MCF 10A (cell line): ENCODE data around the gene TMEM91. TPM values are rescaled to one million over a fixed set of nuclear protein-coding genes. Genes with fewer than 3 reads are reported as not detected.

Source experiments
- BruUV-seq: library from RNA; stranded (reverse); fragments of 400-500 nt; replicated peaks from 2 replicates; lab custom pipeline; 2021; lab: Mats Ljungman, UMichigan
- CTCF ChIA-PET: fragments of 300-600 bp; sonication (Branson Sonifier 250); formaldehyde crosslinking; extraction: SDS; loops from one replicate; lab custom pipeline; 2021; ENCODE audit warnings: antibody characterized with exemption, inconsistent platforms; lab: Yijun Ruan, JAX
- POLR2A ChIA-PET: fragments of 300-600, 350-650 bp; sonication (Branson Sonifier 250); formaldehyde crosslinking; extraction: SDS; loops from one replicate; lab custom pipeline; 2020; ENCODE audit warnings: antibody characterized with exemption, inconsistent platforms; lab: Yijun Ruan, JAX
- DNase-seq: peaks from one replicate; pipeline ENCODE4 v3.0.0-alpha.2; 2018; ENCODE audit not compliant: unreplicated experiment
- H3K27ac Mint-ChIP-seq: one replicate; pipeline ENCODE4 v1.8.0; 2022; ENCODE audit warnings: mild to moderate bottlenecking, low read depth, mixed read lengths; ENCODE audit not compliant: unreplicated experiment
- H3K27me3 Mint-ChIP-seq: one replicate; pipeline ENCODE4 v1.8.0; 2022; ENCODE audit warnings: mixed read lengths; ENCODE audit not compliant: insufficient read depth, unreplicated experiment
- H3K36me3 Mint-ChIP-seq: one replicate; pipeline ENCODE4 v1.8.0; 2022; ENCODE audit warnings: mild to moderate bottlenecking, moderate library complexity, mixed read lengths; ENCODE audit not compliant: insufficient read depth, unreplicated experiment
- H3K4me1 Mint-ChIP-seq: one replicate; pipeline ENCODE4 v1.8.0; 2022; ENCODE audit warnings: mixed read lengths; ENCODE audit not compliant: insufficient read depth, unreplicated experiment
- H3K4me3 Mint-ChIP-seq: one replicate; pipeline ENCODE4 v1.8.0; 2022; ENCODE audit warnings: mild to moderate bottlenecking, moderate library complexity, mixed read lengths; ENCODE audit not compliant: unreplicated experiment
- H3K9me3 Mint-ChIP-seq: one replicate; pipeline ENCODE4 v1.8.0; 2022; ENCODE audit warnings: mixed read lengths; ENCODE audit not compliant: unreplicated experiment
- intact Hi-C: fragments of 100-400 bp; cut with micrococcal nuclease; formaldehyde crosslinking; loops from 2 replicates; pipeline ENCODE4 v1.14.1; 2022
- total RNA-seq: library from RNA; stranded (reverse); gene quantifications from 2 replicates; pipeline ENCODE4 v1.2.3, GENCODE V29; 2022
- TF ChIP-seq, protein P1 (sequence below): fragments of 200-600 bp; IDR thresholded peaks from one replicate; pipeline ENCODE4 v1.8.0; 2022; ENCODE audit warnings: antibody characterized with exemption, mild to moderate bottlenecking; ENCODE audit not compliant: unreplicated experiment

The TMEM91 gene
- total RNA-seq, 1 experiment from 2014 or later = 6.1 TPM

DNA sequence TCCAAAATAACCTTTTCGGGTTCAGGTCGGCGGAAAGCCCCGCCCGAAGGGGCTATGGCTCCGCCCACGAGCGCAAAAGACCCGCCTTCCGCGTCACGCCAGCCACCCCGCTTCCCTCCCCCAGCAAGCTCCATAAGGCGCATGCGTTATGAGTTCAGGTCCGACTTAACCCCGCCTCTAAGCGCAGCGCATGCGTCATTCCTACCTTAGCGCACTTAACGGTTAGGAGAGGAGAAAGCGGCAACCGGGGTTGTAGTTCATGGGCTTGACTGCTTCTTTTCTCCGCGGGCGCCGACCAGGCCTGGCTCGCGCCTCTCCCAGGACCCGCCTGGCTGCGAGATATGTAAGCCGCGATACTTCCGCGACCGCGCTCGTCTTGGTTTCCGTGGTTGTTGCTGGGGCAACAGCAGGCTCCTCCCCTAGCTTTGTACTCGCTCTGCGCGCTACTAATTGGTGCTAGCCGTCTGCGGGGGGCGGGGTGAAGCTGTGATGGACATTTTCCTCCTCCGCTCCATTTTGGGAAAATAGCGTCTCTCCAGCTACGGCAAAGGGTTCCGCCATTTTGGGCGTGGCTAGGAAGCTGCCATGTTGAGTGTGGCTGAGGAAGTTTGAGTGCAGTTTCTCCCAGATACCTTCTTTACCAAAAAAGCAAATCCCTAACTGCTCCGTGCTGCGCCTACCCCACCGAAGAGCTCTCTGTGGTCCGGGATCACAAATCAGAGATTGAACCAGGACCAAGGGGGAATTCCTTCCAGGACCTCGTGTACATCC, 12.4 kb upstream of the TMEM91 start, which contains the start of gene B9D2:
B9D2 (minus strand) TSS at position 397 of the 771 bp plus-strand sequence. CDS start 630 bp downstream, outside the sequence.
- peak within 1 kb of the TSS; percentile 100 for H3K27ac Mint-ChIP-seq
- BruUV-seq = TSS peak; percentile 85
- TF ChIP-seq, protein P1, sequence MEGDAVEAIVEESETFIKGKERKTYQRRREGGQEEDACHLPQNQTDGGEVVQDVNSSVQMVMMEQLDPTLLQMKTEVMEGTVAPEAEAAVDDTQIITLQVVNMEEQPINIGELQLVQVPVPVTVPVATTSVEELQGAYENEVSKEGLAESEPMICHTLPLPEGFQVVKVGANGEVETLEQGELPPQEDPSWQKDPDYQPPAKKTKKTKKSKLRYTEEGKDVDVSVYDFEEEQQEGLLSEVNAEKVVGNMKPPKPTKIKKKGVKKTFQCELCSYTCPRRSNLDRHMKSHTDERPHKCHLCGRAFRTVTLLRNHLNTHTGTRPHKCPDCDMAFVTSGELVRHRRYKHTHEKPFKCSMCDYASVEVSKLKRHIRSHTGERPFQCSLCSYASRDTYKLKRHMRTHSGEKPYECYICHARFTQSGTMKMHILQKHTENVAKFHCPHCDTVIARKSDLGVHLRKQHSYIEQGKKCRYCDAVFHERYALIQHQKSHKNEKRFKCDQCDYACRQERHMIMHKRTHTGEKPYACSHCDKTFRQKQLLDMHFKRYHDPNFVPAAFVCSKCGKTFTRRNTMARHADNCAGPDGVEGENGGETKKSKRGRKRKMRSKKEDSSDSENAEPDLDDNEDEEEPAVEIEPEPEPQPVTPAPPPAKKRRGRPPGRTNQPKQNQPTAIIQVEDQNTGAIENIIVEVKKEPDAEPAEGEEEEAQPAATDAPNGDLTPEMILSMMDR = no peak
- ChIA-PET CTCF (interaction anchor here (0.6 to 4.2 kb wide), 8 partner anchors 9 to 851 kb away, joined by 3 to 34 read pairs (median 4); partner anchors contain the start of gene TGFB1), POLR2A (interaction anchor here (0.5 to 3.4 kb wide), 30 partner anchors 9 to 942 kb away, joined by 3 to 41 read pairs (median 5); partner anchors contain the start of genes BCKDHA, CCDC97, DMAC2 and EXOSC5)
- peaks cover 6% of the 10 kb centered on the region for H3K36me3 Mint-ChIP-seq
- DNase-seq = peak; percentile 99
- no peaks in the 10 kb centered on the region for H3K9me3 Mint-ChIP-seq
- peak within 1 kb of the TSS; percentile 98 for H3K4me3 Mint-ChIP-seq
- intact Hi-C loops = loop anchor here (1.0 kb wide), 1 partner anchor 33 kb away; the partner anchor contains the start of genes BCKDHA and EXOSC5
- no peaks in the 10 kb centered on the region for H3K27me3 Mint-ChIP-seq
- peaks cover 21% of the 10 kb centered on the region for H3K4me1 Mint-ChIP-seq

DNA sequence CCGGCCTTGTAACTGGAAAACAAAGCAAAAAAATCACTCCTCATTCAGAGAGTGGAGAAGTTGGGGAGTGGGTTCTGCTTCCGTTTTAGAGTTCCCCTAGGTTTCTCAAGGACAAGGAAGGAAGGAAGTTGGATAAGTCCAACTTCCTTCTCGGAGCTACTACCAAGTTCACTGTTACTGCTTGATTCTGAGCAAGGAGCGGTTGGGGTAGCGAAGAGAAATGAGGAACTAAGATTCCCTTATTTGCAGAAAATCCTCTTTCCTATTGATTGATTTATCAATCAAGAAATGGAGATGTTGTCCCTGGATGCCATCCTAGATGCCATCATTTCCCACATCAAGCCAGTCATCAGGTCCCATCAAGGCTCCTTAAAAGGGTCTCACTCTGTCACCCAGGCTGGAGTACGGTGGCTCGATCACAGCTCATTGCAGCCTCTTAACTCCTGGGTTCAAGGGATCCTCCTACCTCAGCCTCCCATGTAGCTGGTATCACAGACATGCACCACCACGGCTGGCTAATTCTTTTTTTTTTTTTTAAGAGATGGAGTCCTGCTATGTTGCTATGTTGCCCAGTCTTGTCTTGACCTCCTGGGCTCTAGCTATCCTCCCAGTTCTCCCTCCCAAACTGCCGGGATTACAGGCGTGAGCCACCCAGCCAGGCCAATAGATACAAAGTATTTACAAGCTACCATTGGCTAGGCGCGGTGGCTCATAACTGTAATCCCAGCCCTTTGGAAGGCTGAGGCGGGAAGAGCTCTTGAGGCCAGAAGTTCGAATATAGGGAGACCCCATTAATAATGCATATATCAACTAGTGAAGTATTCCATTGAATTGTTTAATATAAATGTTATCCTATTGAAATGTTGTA, 11.6 kb upstream of the TMEM91 start:
- Mint-ChIP-seq H3K4me3 (peak overlapping the region; percentile 98), H3K4me1 (peaks cover 21% of the 10 kb centered on the region), H3K36me3 (peaks cover 6% of the 10 kb centered on the region), H3K27ac (peak overlapping the region; percentile 100), H3K27me3 (no peaks in the 10 kb centered on the region), H3K9me3 (no peaks in the 10 kb centered on the region)
- ChIA-PET CTCF (interaction anchor here (1.4 to 4.2 kb wide), 4 partner anchors 8 to 102 kb away, joined by 5 to 34 read pairs (median 6); partner anchors contain the start of gene TGFB1), POLR2A (interaction anchor here (0.5 to 3.4 kb wide), 22 partner anchors 11 to 943 kb away, joined by 3 to 41 read pairs (median 5); partner anchors contain the start of genes BCKDHA, CCDC97, DMAC2 and HNRNPUL1)
- TF ChIP-seq, protein P1 = no peak
- no TSS peak for BruUV-seq
- DNase-seq = no peak
- intact Hi-C loops = loop anchor here (1.0 kb wide), 1 partner anchor 33 kb away; the partner anchor contains the start of genes BCKDHA and EXOSC5

DNA sequence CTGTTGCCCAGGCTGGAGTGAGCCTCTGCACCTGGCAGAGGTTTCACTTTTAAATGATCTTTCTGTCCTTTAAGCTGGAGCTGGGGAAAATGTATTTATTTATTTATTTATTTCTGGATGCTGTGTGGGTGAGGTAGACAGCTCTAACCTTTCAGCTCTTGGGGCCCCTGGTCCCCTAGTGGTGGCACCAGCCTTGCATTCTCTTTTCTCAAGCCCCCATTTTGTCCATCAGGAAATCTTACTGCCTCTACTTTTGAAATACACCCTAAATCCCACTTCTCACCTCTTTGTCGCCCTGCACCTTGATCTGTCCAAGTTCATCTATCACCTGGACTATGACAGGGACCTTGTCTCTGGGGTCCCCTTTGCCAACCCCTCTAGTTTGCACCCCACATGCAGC, 10.2 kb upstream of the TMEM91 start:
- H3K9me3 Mint-ChIP-seq = no peaks in the 10 kb centered on the region
- H3K27ac Mint-ChIP-seq = peak overlapping the region; percentile 83
- H3K4me3 Mint-ChIP-seq = peak overlapping the region; percentile 46
- POLR2A ChIA-PET = no interaction called here
- H3K4me1 Mint-ChIP-seq = peaks cover 22% of the 10 kb centered on the region
- no peaks in the 10 kb centered on the region for H3K27me3 Mint-ChIP-seq
- DNase-seq = no peak
- CTCF ChIA-PET = interaction anchor here (0.5 to 4.2 kb wide), 6 partner anchors 12 to 117 kb away, joined by 3 to 34 read pairs (median 4); partner anchors contain the start of gene TGFB1
- peaks cover 6% of the 10 kb centered on the region for H3K36me3 Mint-ChIP-seq
- intact Hi-C loops = no loop called here
- TF ChIP-seq, protein P1 = peak; percentile 9
- BruUV-seq = no TSS peak
